Measurements from ENCODE around the gene EML4.

DNA sequence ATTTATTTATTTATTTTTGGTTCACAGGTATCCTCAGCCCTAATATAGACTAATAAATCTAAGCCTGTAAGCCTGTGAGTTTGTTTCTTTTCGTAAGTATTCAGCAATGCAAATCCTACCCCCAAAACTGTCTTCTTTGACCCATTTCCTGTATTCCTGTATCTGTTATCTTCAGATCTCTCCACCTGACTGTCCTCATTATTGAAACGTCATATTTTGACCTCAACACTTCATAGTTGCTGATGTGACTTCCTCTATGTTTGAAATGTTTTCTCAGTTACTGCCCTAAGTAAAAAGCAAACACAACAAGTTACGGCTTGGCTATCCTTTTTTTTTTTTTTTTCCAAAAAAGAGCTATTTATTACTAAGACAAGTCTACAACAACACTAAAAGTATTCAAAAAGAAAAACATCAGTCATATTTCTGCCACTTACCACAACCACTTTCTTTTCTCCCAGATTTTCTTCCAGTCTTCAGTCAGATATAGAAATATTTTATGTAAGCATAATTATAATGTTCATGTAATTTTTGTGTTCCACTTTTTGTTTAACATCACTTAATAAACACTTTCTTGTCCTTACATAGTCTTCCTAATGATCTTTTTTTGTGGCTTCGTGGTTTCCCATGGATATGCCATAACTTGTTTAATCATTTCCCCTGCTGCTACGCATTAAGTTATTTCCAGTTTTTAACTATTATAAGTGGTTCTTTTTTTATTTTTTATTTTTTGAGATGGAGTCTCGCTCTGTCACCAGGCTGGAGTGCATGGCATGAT, 45.0 kb upstream of the EML4 start:
- TF ChIP-seq, protein P1, sequence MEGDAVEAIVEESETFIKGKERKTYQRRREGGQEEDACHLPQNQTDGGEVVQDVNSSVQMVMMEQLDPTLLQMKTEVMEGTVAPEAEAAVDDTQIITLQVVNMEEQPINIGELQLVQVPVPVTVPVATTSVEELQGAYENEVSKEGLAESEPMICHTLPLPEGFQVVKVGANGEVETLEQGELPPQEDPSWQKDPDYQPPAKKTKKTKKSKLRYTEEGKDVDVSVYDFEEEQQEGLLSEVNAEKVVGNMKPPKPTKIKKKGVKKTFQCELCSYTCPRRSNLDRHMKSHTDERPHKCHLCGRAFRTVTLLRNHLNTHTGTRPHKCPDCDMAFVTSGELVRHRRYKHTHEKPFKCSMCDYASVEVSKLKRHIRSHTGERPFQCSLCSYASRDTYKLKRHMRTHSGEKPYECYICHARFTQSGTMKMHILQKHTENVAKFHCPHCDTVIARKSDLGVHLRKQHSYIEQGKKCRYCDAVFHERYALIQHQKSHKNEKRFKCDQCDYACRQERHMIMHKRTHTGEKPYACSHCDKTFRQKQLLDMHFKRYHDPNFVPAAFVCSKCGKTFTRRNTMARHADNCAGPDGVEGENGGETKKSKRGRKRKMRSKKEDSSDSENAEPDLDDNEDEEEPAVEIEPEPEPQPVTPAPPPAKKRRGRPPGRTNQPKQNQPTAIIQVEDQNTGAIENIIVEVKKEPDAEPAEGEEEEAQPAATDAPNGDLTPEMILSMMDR (conservative IDR thresholded peaks at IDR 0.05; ENCODE audit: low read length), result no peak
- no peak for TF ChIP-seq EZH2phosphoT487 (IDR thresholded peaks at IDR 0.05; ENCODE audit: borderline replicate concordance)
